ENCODE results near the gene METRNL.

METRNL gene

DNA sequence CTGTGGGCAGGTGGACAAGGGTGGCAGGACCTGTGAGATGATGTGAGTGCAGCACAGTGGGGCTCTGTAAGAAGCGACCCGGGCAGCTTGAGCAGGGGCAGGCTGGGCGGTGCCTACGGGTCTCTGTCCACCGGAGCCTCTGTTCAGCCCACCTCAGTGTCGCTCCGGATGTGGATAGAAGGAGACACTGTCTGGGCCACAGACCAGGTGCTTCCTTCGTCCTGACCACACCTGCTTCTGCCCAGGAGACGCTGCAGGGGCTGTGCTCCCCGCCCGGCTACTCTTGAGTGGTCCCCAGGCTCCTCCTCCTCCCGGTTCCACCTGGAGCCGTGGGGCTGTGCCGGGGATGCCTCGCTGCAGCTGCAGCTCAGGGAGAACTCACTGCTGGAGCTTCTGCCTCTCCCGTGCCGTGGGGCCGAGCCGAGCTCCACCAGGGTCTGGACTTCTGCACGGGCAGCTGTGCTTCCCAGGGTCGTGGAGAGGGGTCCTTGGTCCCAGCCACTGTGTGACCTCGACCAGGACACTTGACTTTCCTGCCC is 21.5 kb downstream of the METRNL start:
- TF ChIP-seq POLR2A (IDR thresholded peaks at IDR 0.05; ENCODE audit: low read depth, low read length) = no peak
- FAIRE-seq (no peak), DNase-seq (ENCODE audit: insufficient read length, low spot score) (no peak)

- DNase-seq (ENCODE audit: insufficient read length, low spot score) (no peak), FAIRE-seq (no peak)
- no peak for TF ChIP-seq POLR2A (IDR thresholded peaks at IDR 0.05; ENCODE audit: low read depth, low read length)
These were observed 22.5 kb downstream of the METRNL start for GRCh38 chr17:83101805-83102480.

DNA sequence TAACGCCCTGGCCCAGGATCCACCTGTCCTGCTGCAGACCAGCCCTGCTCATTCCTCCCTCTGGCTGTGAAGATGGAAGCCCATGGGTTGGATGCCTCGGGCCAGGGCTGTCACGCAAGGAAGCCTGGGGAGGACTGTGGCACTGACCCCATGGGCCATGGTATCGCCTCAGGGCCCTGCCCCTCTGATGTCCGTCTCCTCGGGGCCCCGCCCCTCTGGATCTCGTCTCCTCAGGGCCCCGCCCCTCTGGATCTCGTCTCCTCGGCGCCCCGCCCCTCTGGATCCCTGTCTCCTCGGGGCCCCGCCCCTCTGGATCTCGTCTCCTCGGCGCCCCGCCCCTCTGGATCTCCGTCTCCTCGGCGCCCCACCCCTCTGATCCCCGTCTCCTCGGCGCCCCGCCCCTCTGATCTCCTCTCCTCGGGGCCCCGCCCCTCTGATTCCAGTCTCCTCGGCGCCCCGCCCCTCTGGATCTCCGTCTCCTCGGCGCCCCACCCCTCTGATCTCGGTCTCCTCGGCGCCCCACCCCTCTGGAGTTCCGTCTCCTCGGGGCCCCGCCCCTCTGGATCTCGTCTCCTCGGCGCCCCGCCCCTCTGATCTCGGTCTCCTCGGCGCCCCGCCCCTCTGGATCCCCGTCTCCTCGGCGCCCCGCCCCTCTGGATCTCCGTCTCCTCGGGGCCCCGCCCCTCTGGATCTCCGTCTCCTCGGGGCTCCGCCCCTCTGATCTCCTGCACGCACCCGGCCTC is 24.0 kb downstream of the METRNL start:
- DNase-seq (ENCODE audit: insufficient read length, low spot score) (no peak), FAIRE-seq (no peak)
- no peak for TF ChIP-seq POLR2A (IDR thresholded peaks at IDR 0.05; ENCODE audit: low read depth, low read length)

GRCh38 chr17:83103943-83104311 is 24.5 kb downstream of the METRNL start:
- no peak for DNase-seq (ENCODE audit: insufficient read length, low spot score)
- no peak for TF ChIP-seq POLR2A (IDR thresholded peaks at IDR 0.05; ENCODE audit: low read depth, low read length)
- no peak for FAIRE-seq

DNA sequence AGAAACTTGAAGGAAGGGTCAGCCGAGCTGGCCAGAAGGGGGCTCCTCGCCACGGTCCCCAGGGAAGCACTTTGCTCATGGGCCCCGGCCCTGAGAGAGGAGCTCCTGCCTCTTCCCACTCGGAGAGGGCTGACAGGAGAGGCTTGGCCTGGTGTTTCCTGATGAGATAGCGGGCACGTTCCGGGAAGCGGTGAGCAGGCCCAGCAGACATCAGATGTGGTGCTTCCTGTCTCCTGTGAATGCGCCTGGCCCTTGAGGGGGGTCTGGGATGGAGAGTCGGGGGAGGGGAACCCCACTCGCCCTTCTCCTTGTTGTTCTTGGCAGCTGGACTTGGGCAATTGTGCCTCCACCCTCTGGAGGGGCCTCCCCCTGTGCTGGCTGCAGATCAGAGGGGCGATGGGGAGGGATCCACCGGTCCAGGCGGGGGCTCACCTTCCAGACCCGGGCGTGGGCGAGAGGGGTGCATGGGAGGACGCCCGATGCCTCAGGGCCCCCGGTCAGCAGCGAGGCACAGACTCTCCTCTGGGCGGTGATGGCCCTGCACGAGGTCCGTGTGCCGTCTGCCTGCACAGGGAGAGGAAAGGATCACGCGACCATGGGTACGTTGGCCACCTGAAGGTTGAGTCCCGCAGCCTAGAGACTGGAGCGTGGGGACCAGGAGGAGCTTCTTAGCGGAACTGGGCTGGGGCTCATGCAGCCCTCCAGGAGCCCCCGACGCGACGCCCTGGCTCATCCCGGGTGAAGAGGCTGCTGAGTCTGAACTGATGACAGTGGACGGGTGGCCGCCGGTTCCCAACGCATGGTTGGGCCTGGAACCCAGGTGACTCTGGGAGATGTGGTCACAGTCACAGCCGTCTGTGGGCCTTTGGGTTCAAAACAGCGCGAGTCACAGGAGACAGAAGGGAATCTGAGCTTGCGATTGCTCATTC is 25.4 kb downstream of the METRNL start:
- DNase-seq (ENCODE audit: insufficient read length, low spot score) (no peak), FAIRE-seq (no peak)
- TF ChIP-seq POLR2A (IDR thresholded peaks at IDR 0.05; ENCODE audit: low read depth, low read length) = no peak

DNA sequence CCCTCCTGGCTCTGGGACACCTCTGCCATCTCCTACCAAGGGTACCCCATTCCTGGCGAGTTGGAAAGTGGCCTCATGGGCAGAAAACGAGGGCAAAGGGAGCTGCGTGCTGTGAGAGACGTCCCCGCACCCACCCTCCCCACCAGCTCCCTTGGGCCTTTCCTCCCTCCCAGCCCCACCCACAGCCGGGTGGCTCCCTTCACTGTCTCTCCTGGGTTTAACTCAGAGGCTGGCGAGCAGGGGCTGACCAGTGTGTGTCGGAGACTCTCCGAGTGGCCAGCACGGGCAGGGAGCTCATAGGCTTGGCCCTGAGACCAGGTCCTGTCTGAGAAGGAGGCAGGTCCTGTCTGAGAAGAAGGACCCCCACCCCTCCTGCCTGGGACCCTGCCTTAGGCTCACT is 26.1 kb downstream of the METRNL start:
- no peak for DNase-seq (ENCODE audit: insufficient read length, low spot score)

DNA sequence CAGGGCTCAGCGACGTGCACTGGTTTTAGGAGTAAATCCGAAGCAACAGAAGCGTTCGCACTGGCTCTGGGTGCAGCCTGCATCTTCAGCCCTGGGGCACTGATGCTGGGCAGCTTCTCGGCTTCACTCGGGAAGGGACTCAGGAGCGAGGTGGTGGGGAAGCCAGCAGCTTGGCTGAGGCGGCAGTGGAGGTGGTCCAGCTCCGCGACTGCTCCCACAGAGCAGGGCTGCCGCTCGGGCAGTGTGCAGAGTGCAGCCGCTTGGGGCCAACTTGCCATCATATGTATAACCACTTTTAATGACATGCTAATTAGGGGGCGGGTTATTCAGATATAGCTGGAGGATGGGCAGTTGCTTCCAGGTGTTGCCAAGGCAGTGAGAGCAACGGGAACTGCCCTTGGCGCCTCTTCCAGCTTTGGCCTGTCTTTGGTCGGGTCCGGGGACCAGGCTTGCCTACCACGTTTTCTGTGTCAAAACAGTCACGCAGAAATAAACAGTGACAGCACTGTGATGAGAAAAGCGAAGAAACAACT is 26.7 kb downstream of the METRNL start:
- no peak for DNase-seq (ENCODE audit: insufficient read length, low spot score)
- FAIRE-seq = no peak
- no peak for TF ChIP-seq POLR2A (IDR thresholded peaks at IDR 0.05; ENCODE audit: low read depth, low read length)

More for the DNA sequence above, 26.1 kb downstream of the METRNL start:
- FAIRE-seq = no peak
- TF ChIP-seq POLR2A (IDR thresholded peaks at IDR 0.05; ENCODE audit: low read depth, low read length) = no peak

DNA sequence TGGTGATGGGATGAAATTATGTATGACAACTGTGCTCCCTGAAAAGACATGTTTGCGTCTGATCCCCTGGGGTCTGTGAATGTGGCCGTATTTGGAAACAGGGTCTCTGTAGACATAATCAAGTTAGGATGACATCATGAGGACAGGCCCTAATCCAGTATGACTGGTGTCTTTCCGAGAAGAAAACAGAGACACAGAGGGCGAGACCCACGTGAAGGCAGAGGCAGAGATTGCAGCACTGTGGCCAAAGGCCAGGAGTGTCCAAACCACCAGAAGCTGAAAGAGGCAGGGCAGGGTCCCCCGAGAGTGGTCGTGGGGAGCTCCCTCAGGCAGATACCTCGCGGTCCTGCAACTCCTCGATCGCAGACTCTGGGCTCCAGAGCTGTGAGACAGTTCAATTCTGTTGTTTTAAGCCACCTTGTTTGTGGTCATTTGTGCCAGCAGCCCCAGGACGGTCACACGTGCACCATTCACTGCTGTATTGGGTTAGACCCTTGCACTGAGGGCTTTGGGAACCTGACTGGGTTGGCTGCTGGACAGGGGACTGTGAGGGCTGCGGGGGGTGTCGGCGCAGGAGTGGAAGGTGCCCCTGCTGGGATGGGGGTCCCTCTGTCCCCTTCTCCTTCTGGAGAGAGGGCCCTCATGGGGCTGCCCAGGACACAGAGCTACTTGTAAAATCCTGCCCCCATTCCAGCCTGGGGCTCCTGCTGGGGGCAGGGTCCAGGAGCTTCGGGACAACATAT is 27.7 kb downstream of the METRNL start:
- DNase-seq (ENCODE audit: insufficient read length, low spot score) (no peak), FAIRE-seq (no peak)
- no peak for TF ChIP-seq POLR2A (IDR thresholded peaks at IDR 0.05; ENCODE audit: low read depth, low read length)

DNA sequence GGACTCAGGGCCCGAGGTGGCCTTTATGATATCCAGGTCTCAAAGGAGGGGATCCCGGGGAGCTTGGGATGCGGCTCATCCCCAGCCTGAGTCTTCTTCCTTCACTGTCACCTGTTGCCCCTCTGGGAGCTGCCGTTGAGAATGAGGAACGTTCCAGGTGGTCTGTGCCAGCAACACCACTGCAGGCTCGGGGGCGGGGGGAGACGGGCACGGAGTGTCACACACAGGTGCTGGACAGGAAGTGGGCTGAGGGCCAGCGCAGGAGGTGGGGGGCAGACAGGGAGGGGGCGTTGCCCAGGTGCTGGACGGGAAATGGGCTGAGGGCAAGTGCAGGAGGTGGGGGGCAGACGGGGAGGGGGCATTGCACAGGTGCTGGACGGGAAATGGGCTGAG is 28.2 kb downstream of the METRNL start:
- DNase-seq (ENCODE audit: insufficient read length, low spot score) (no peak), FAIRE-seq (no peak)
- no peak for TF ChIP-seq POLR2A (IDR thresholded peaks at IDR 0.05; ENCODE audit: low read depth, low read length)

GRCh38 chr17:83108709-83109108 is 29.3 kb downstream of the METRNL start:
- no peak for TF ChIP-seq POLR2A (IDR thresholded peaks at IDR 0.05; ENCODE audit: low read depth, low read length)
- no peak for DNase-seq (ENCODE audit: insufficient read length, low spot score)
- no peak for FAIRE-seq

DNA sequence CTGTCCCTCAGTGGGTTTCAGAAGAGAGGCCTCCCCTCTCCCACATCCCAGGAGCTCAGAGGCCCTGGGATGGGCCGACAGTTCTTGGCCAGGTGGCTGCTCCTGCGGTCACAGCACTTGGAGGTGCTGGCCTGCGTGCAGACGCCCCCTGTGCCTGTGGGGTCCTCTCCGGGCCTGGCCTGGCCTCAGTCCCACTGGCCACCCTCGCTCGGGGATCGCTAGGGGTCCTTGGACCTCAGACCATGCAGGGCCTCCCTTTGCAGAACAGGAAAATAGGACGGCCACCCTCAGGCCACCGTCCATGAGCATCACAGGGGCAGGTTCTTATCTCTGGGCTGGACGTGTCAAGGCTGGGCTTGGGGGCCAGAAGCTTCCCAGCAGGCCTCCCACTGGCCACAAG is 30.0 kb downstream of the METRNL start:
- TF ChIP-seq POLR2A (IDR thresholded peaks at IDR 0.05; ENCODE audit: low read depth, low read length) = no peak
- FAIRE-seq (no peak), DNase-seq (ENCODE audit: insufficient read length, low spot score) (no peak)

DNA sequence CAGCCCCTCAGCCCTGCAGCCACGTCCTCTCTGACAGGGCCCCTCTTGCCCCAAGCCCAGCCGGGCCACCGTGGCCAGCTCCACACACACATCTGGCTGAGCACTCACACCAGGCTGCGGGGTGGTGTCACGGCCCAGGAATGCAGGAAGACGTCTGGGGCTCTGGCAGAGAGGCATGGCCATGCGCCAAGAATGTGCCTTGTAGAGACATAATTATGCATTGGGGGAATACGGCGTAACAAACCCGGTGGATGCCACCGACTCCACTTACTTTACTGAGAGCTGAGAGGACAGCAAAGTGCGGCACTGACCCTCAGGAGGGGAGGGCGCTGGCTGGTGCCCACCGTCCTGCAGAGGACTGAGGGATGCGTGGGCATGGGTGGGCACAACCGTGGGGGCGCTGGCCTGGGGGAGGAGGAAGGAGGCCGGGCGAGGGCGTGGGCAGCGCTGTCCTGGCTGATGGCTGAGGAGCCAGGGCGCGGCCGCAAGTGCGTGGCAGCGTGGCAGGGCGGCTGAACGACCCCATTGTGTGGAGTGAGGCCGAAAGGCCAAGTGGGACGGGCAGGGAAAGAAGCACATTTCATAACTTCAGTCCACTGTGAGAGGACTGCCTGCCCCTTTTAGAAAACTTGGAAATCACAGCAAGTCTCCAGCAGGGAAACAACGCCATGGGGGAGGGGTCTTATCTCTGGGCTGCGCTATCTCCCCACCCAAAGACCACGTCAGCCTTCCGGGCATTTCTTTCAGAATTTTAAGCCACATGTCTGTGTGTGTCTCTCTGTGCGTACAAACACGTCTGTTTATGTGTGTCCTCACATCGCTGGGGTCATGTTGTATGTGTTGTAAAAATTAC is 30.6 kb downstream of the METRNL start:
- DNase-seq (ENCODE audit: insufficient read length, low spot score) (peak; percentile 99), FAIRE-seq (peak; percentile 11)
- peak; percentile 61 for TF ChIP-seq POLR2A (IDR thresholded peaks at IDR 0.05; ENCODE audit: low read depth, low read length)

Data from H54 (cell line).